ENCODE measurements around the gene CYP2W1. TPM values are rescaled to one million over a fixed set of nuclear protein-coding genes. Genes with fewer than 3 reads are reported as not detected.

CYP2W1 gene
- total and polyA plus RNA-seq, 5 experiments from 2014 or later: not detected

Small RNA genes within 50 kb of the gene (microRNA-seq; reads per million reads assigned to microRNA genes)
- 1,899 reads per million, percentile 90 among the genes with 10 or more reads in this experiment for gene MIR339 (ENCODE audit: borderline microRNAs expressed)

Other genes starting within 250 kb of the CYP2W1 start
- 100 to 1,000 TPM; 194 to 198 TPM for gene SUN1, start 150.7 kb upstream of the CYP2W1 start, total RNA-seq
- 10 to 100 TPM; 26.1 to 37.5 (median 27.9) TPM for gene SUN1, start 150.7 kb upstream of the CYP2W1 start, polyA plus RNA-seq
- 10 to 100 TPM; 61.4 to 64.1 TPM for gene GET4, start 106.6 kb upstream of the CYP2W1 start, total RNA-seq
- 10 to 100 TPM; 23.0 to 34.6 (median 23.6) TPM for gene GET4, start 106.6 kb upstream of the CYP2W1 start, polyA plus RNA-seq
- 10 to 100 TPM; 12.4 to 14.5 TPM for gene ADAP1, start 28.5 kb upstream of the CYP2W1 start, total RNA-seq
- gene ADAP1, start 28.5 kb upstream of the CYP2W1 start, polyA plus RNA-seq: 10 to 100 TPM in 1 of 3 donors, 1 to 10 TPM in 2; 7.6 to 18.4 (median 8.2) TPM
- gene COX19, start 7.6 kb upstream of the CYP2W1 start, total RNA-seq: 10 to 100 TPM; 46.9 to 49.0 TPM
- 10 to 100 TPM; 19.3 to 21.5 (median 20.2) TPM for gene COX19, start 7.6 kb upstream of the CYP2W1 start, polyA plus RNA-seq
- gene GPR146, start 61.4 kb downstream of the CYP2W1 start, total RNA-seq: 1 to 10 TPM; 7.0 to 9.5 TPM
- gene GPR146, start 61.4 kb downstream of the CYP2W1 start, polyA plus RNA-seq: 1 to 10 TPM; 1.4 to 3.8 (median 2.5) TPM
- gene GPER1, start 104.9 kb downstream of the CYP2W1 start, total RNA-seq: under 1 TPM in 1 of 2 experiments, not detected in 1; 0.25 TPM
- gene GPER1, start 104.9 kb downstream of the CYP2W1 start, polyA plus RNA-seq: under 1 TPM in 1 of 3 donors, not detected in 2; 0.11 TPM
- 10 to 100 TPM; 41.5 to 47.9 TPM for gene ZFAND2A, start 177.0 kb downstream of the CYP2W1 start, total RNA-seq
- gene ZFAND2A, start 177.0 kb downstream of the CYP2W1 start, polyA plus RNA-seq: 10 to 100 TPM; 33.5 to 59.9 (median 56.0) TPM
- not detected for gene UNCX, start 249.7 kb downstream of the CYP2W1 start, total RNA-seq
- gene UNCX, start 249.7 kb downstream of the CYP2W1 start, polyA plus RNA-seq: not detected